GM19455 (cell line): ENCODE results near the gene ZDHHC14.
"Not testable (repeated sequence)": the region's sequence is repeated elsewhere in the genome, so short reads cannot be mapped to it uniquely, and the experiment has no call there.

ENCODE experiments used
- ATAC-seq: cut with Tn5 transposase; IDR thresholded peaks from one replicate; pipeline ENCODE4 v1.9.1; 2021; ENCODE audit not compliant: unreplicated experiment

The ZDHHC14 gene

GRCh38 chr6:157706883-157707282 lies 325.9 kb downstream of the ZDHHC14 start:
- ATAC-seq: no peak

- no peak for ATAC-seq
Measured at GRCh38 chr6:157707576-157707975, 326.6 kb downstream of the ZDHHC14 start.

GRCh38 chr6:157708239-157708638 lies 327.2 kb downstream of the ZDHHC14 start:
- ATAC-seq: no peak

- ATAC-seq: no peak
Measured at GRCh38 chr6:157708933-157709332, 327.9 kb downstream of the ZDHHC14 start.

GRCh38 chr6:157709555-157709954 lies 328.6 kb downstream of the ZDHHC14 start:
- no peak for ATAC-seq

- no peak for ATAC-seq
Measured at GRCh38 chr6:157710604-157711003, 329.6 kb downstream of the ZDHHC14 start.

GRCh38 chr6:157711060-157711459 lies 330.1 kb downstream of the ZDHHC14 start:
- ATAC-seq: no peak

GRCh38 chr6:157712585-157713295 lies 331.8 kb downstream of the ZDHHC14 start:
- ATAC-seq: no peak

- no peak for ATAC-seq
Measured at GRCh38 chr6:157713451-157714152, 332.6 kb downstream of the ZDHHC14 start.

GRCh38 chr6:157714153-157714490 lies 333.1 kb downstream of the ZDHHC14 start:
- no peak for ATAC-seq

GRCh38 chr6:157715728-157716164 lies 334.8 kb downstream of the ZDHHC14 start:
- ATAC-seq: no peak

- no peak for ATAC-seq
Measured at GRCh38 chr6:157716251-157716995, 335.4 kb downstream of the ZDHHC14 start.

GRCh38 chr6:157717340-157717748 lies 336.4 kb downstream of the ZDHHC14 start:
- ATAC-seq: no peak

GRCh38 chr6:157718503-157719187 lies 337.7 kb downstream of the ZDHHC14 start:
- no peak for ATAC-seq

- ATAC-seq: not testable (repeated sequence)
Measured at GRCh38 chr6:157720964-157721363, 340.0 kb downstream of the ZDHHC14 start.

GRCh38 chr6:157721426-157721825 lies 340.4 kb downstream of the ZDHHC14 start:
- no peak for ATAC-seq

- no peak for ATAC-seq
Measured at GRCh38 chr6:157721830-157722229, 340.8 kb downstream of the ZDHHC14 start.

GRCh38 chr6:157723376-157723775 lies 342.4 kb downstream of the ZDHHC14 start:
- ATAC-seq: no peak

GRCh38 chr6:157724138-157724820 lies 343.3 kb downstream of the ZDHHC14 start:
- no peak for ATAC-seq

GRCh38 chr6:157724960-157725741 lies 344.2 kb downstream of the ZDHHC14 start:
- ATAC-seq: no peak
